Smooth muscle cell (in vitro differentiated cells): Measurements from ENCODE around the gene NINL. TPM values are rescaled to one million over a fixed set of nuclear protein-coding genes. Genes with fewer than 3 reads are reported as not detected.

Experiments used
- DNase-seq: peaks from one replicate; lab custom pipeline; 2025; ENCODE audit not compliant: unreplicated experiment; lab: John Stamatoyannopoulos, UW
- H2AFZ ChIP-seq: fragments of 200-600 bp; sonication (generic); 2 replicates; pipeline ENCODE4 v1.6.0; 2016; ENCODE audit warnings: antibody characterized with exemption, low read depth, mild to moderate bottlenecking
- H3F3A ChIP-seq: fragments of 200-600 bp; sonication (generic); 2 replicates; pipeline ENCODE4 v1.6.0; 2017; ENCODE audit warnings: antibody characterized with exemption, low read depth
- H3K27ac ChIP-seq: fragments of 200-600 bp; sonication (generic); 2 replicates; pipeline ENCODE4 v1.5.1; 2016; ENCODE audit warnings: low read depth, mild to moderate bottlenecking
- H3K27me3 ChIP-seq: fragments of 200-600 bp; sonication (generic); 2 replicates; pipeline ENCODE4 v1.6.1; 2016; ENCODE audit warnings: low read depth, mild to moderate bottlenecking
- H3K36me3 ChIP-seq: fragments of 200-600 bp; sonication (generic); 2 replicates; pipeline ENCODE4 v1.5.1; 2016; ENCODE audit warnings: low read depth
- H3K4me1 ChIP-seq: fragments of 200-600 bp; sonication (generic); 2 replicates; pipeline ENCODE4 v1.5.1; 2016; ENCODE audit warnings: low read depth
- H3K4me2 ChIP-seq: fragments of 200-600 bp; sonication (generic); 2 replicates; pipeline ENCODE4 v1.6.0; 2016; ENCODE audit warnings: mild to moderate bottlenecking
- H3K4me3 ChIP-seq: fragments of 200-600 bp; sonication (generic); 2 replicates; pipeline ENCODE4 v1.5.1; 2016; ENCODE audit warnings: mild to moderate bottlenecking
- H3K79me2 ChIP-seq: fragments of 200-600 bp; sonication (generic); 2 replicates; pipeline ENCODE4 v1.6.0; 2016; ENCODE audit warnings: low read depth, mild to moderate bottlenecking
- H3K9ac ChIP-seq: fragments of 200-600 bp; sonication (generic); 2 replicates; pipeline ENCODE4 v1.6.0; 2016; ENCODE audit warnings: low read depth
- H3K9me3 ChIP-seq: fragments of 200-600 bp; sonication (generic); replicated peaks from 2 replicates; pipeline ENCODE4 v1.5.1; 2016; ENCODE audit warnings: low read depth
- H4K20me1 ChIP-seq: fragments of 200-600 bp; sonication (generic); 2 replicates; pipeline ENCODE4 v1.6.0; 2016; ENCODE audit warnings: low read depth
- CTCF ChIP-seq: fragments of 200-600 bp; sonication (generic); IDR thresholded peaks from 2 replicates; pipeline ENCODE4 v1.5.1; 2017; ENCODE audit warnings: borderline replicate concordance, mild to moderate bottlenecking, antibody characterized with exemption; ENCODE audit not compliant: insufficient read depth, poor library complexity, severe bottlenecking
- WGBS: methylation state at CpG from one replicate; pipeline ENCODE4 v1.1.7; 2016; ENCODE audit warnings: low lambda C conversion rate; 5-methylcytosine and 5-hydroxymethylcytosine counted together
- polyA plus RNA-seq: library from polyadenylated mRNA; unstranded; fragments of >200 nt; fragmentation: Nextera tagmentation; extraction: Ambion mirVana; gene quantifications from 2 replicates; pipeline ENCODE4 v1.2.1, GENCODE V29; 2016
- total RNA-seq: library from RNA; depleted of rRNA; stranded (reverse); fragments of >200 nt; gene quantifications from 2 replicates; pipeline ENCODE4 v1.2.3, GENCODE V29; 2014

The NINL gene
- total and polyA plus RNA-seq, 2 experiments from 2014 or later, result 10.7 to 12.2 TPM

GRCh38 chr20:25549843-25550477 is 35.4 kb downstream of the NINL start:
- Histone ChIP-seq H3K4me1 (peaks cover 20% of the 10 kb centered on the region), H2AFZ (no peak overlapping the region), H3F3A (peaks cover 5% of the 10 kb centered on the region), H3K4me2 (no peak overlapping the region), H3K9ac (no peak overlapping the region), H3K36me3 (no peaks in the 10 kb centered on the region), H3K9me3 (no peaks in the 10 kb centered on the region), H3K27ac (no peak overlapping the region), H3K4me3 (no peak overlapping the region), H3K27me3 (no peaks in the 10 kb centered on the region), H3K79me2 (peaks cover 33% of the 10 kb centered on the region), H4K20me1 (peaks cover 100% of the 10 kb centered on the region)
- WGBS, result 82% methylated on average over 10 of the region's 10 CpGs
- TF ChIP-seq CTCF, result no peak
- DNase-seq, result no peak

GRCh38 chr20:25549172-25549773 is 36.1 kb downstream of the NINL start:
- Histone ChIP-seq H3K4me3 (no peak overlapping the region), H3K9me3 (no peaks in the 10 kb centered on the region), H3K4me1 (peaks cover 27% of the 10 kb centered on the region), H3K27ac (no peak overlapping the region), H3K36me3 (no peaks in the 10 kb centered on the region), H3K9ac (no peak overlapping the region), H3F3A (peaks cover 12% of the 10 kb centered on the region), H4K20me1 (peaks cover 100% of the 10 kb centered on the region), H3K27me3 (no peaks in the 10 kb centered on the region), H3K79me2 (peaks cover 29% of the 10 kb centered on the region), H3K4me2 (no peak overlapping the region), H2AFZ (no peak overlapping the region)
- no peak for TF ChIP-seq CTCF
- 80% methylated on average over 15 of the region's 15 CpGs for WGBS
- DNase-seq, result no peak

- Histone ChIP-seq H3K36me3 (no peaks in the 10 kb centered on the region), H3K4me3 (no peak overlapping the region), H4K20me1 (peaks cover 100% of the 10 kb centered on the region), H3K9me3 (no peaks in the 10 kb centered on the region), H3K27ac (no peak overlapping the region), H3K9ac (no peak overlapping the region), H2AFZ (no peak overlapping the region), H3F3A (peaks cover 18% of the 10 kb centered on the region), H3K4me1 (peaks cover 27% of the 10 kb centered on the region), H3K27me3 (no peaks in the 10 kb centered on the region), H3K4me2 (no peak overlapping the region), H3K79me2 (peaks cover 29% of the 10 kb centered on the region)
- no peak for TF ChIP-seq CTCF
- WGBS, result 89% methylated on average over 7 of the region's 14 CpGs
- no peak for DNase-seq
Observed at GRCh38 chr20:25548613-25549086, 36.7 kb downstream of the NINL start.
